NCI-H226 (cell line): Measurements from ENCODE around the gene FAM120B.

Source experiments
- DNase-seq: peaks from one replicate; pipeline ENCODE4 v3.0.0-alpha.2; 2015

FAM120B gene

GRCh38 chr6:170448751-170449630, 142.4 kb downstream of the FAM120B start:
- DNase-seq, result no peak

GRCh38 chr6:170449835-170450753, 143.5 kb downstream of the FAM120B start:
- no peak for DNase-seq

- DNase-seq, result no peak
Measured at GRCh38 chr6:170450916-170451761, 144.6 kb downstream of the FAM120B start.

GRCh38 chr6:170451762-170452651, 145.4 kb downstream of the FAM120B start:
- no peak for DNase-seq

- DNase-seq, result no peak
Measured at GRCh38 chr6:170452767-170453545, 146.4 kb downstream of the FAM120B start.

- DNase-seq, result no peak
Measured at GRCh38 chr6:170453586-170454511, 147.3 kb downstream of the FAM120B start.

GRCh38 chr6:170454512-170455285, 148.1 kb downstream of the FAM120B start:
- no peak for DNase-seq

GRCh38 chr6:170455335-170455979, 148.9 kb downstream of the FAM120B start:
- no peak for DNase-seq

GRCh38 chr6:170456334-170456733, 149.8 kb downstream of the FAM120B start:
- DNase-seq, result no peak
